NCI-H2227 (cell line): ENCODE results near the gene CXCL17.
"Not testable (repeated sequence)": the region's sequence is repeated elsewhere in the genome, so short reads cannot be mapped to it uniquely, and the experiment has no call there.

Source experiments
- DNase-seq: peaks from one replicate; lab custom pipeline; 2025; ENCODE audit not compliant: unreplicated experiment; lab: John Stamatoyannopoulos, UW

The CXCL17 gene, protein sequence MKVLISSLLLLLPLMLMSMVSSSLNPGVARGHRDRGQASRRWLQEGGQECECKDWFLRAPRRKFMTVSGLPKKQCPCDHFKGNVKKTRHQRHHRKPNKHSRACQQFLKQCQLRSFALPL

DNA sequence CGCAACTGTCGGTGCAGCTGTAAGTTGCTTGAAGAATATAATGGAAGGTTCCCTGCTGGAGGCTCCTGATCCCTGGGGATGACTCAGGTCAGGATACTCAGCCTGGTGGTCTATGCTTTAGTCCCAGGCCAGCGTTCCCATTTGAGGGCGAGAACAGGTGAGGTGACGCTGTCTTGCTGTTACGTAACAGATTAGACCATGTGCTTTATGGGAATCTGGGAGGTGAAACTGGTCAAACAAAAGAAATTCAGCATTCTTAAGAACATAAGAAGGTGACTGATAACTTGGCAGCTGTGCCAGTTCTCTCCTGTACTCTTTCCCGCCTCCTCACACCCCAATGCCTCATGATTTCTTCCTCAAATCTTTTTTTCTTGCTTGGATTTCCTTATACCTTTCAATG is at the start of gene CXCL17:
Gene CXCL17 (minus strand): TSS at position 114 of the 400 bp plus-strand sequence. CDS start 114 bp downstream, outside the sequence.
- no peak for DNase-seq

DNA sequence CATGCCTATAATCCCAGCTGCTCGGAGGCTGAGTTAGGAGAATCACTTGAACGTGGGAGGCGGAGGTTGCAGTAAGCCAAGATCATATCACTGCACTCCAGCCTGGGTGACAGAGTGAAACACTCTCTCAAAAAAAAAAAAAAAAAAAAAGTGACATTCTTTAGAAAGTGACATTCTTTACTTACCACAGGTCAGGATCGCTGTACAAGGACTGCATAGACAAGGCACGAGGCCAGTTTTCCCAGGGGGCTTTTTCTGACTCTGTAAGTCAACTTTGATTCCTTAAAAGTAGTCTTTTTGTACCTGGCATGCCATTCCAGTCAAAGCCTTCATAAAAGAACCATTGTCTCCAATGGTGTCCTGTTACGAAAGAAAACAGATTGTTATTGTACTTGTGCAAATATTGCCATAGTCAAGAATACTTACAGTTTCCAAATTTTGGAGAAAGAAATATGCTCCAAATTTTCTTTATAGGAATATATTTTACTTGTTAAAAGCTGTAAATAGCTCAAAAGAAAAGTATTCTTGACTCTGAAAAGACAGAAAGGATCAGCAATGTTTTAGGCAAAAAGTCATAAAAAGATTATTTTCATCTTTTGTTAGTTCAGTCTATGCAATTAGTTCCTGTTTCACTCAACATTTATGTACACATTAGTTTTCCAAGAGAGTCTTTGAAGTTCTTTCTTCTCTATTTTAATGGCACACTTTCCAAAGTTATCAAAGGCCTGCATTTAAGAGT is 46.2 kb upstream of the CXCL17 start:
- DNase-seq = no peak

DNA sequence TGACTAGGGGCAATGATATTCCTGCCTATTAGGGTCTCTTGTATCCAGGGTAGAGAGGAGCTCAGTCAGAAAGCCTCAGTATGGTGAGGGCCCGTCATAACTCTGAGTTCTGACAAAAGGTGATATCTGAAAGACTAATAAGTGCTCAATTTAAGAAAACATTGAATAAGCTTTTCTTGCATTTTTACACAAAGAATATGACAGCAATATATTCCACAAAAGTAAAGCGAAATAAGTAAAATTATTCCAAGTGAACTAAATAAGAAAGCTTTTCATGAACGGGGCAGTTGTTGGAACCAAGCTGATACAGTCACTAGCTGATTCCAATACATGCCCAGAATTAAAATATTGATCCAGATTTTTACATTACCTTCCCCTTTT is 45.0 kb upstream of the CXCL17 start:
- DNase-seq = no peak

DNA sequence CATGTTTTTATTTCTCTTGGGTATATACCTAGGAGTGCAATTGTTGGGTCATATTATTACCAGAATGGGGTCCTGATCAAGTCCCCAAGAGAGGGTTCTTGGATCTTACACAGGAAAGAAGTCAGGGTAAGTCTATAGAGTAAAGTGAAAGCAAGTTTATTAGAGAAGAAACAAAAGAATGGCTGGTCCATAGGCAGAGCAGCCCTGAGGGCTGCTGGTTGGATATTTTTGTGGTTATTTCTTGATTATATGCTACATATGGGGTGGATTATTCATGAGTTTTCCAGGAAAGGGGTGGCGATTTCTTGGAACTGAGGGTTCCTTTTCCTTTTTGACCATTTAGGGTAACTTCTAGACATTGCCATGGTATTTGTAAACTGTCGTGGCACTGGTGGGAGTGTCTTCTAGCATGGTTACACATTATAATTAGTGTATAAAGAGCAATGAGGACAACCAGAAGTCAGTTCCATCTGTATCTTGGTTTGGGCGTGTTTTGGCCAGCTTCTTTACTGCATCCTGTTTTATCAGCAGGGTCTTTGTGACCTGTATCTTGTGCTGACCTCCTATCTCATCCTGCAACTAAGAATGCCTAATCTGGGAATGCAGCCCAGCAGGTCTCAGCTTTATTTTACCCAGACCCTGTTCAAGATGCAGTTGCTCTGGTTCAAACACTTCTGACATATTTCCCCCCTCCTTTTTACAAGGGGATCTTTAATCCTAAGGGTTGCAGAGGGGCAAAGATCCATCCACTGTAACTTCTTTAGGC is 44.5 kb upstream of the CXCL17 start:
- no peak for DNase-seq

DNA sequence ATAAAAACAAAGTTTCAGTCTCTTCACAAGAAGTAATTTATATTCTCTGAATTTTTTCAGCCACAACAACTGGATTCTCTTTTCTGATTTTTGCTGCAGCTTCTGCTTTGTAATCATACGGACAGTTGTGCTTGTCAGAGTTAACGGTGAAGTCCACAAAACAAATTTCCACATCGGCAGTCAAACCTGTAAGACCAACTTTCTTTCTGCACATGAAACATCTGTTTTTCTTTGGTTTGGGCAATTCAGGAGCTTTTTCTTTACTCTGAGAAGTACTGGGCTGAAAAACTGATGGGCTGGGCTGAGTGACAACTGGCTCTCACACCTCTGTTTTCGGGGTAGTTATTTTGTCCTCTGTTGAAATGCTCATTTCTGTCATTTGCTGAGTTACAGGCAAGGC is 42.3 kb upstream of the CXCL17 start:
- DNase-seq = not testable (repeated sequence)

DNA sequence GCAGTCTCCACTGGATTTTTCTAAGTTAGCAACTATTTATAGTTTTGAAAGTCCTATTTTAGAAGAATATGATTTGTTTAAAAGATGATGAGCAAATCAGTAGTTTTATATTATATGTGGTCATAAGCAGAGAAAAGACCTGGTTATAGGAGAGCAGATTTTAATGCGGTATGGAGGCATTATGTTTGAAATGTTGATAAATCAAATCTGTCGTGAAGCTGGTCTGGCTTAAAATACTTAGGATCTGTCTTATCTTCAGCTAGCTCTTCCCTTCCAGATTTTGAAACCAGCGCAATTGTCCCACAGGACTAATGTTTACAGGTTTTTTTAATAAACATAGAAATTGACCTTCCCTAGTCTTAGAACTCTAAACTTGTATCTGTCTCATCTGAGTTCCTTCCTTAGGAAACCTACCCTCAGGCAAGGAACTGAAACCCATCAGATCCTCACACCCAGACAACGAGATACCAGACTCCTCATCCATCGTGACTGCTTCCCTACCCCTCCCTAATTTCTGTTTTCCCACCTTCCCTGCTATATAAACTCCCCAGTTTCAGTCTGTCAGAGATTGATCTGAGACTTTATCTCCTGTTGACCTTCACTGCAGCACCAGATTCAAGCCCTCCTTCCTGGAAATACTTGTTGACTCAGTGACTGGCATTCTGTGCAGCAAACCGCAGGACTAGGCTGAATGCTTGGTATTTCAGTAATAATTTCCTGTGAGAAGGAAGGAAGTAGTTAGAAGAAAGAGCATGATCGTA is 37.8 kb upstream of the CXCL17 start:
- no peak for DNase-seq

DNA sequence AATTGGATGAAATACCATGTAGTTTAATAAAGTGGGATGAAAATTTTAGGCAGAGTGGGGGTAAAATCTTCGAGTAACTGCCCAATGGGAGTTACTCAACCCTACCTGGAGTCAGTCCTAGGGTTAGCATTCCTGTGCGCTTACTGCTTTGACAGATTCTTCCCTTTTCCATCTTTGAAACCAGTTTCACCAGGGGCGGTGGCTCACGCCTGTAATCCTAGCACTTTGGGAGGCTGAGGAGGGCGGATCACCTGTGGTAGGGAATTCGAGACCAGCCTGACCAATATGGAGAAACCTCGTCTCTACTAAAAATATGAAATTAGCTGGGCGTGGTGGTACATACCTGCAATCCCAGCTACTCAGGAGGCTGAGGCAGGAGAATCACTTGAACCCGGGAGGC is 37.0 kb upstream of the CXCL17 start:
- DNase-seq = no peak

DNA sequence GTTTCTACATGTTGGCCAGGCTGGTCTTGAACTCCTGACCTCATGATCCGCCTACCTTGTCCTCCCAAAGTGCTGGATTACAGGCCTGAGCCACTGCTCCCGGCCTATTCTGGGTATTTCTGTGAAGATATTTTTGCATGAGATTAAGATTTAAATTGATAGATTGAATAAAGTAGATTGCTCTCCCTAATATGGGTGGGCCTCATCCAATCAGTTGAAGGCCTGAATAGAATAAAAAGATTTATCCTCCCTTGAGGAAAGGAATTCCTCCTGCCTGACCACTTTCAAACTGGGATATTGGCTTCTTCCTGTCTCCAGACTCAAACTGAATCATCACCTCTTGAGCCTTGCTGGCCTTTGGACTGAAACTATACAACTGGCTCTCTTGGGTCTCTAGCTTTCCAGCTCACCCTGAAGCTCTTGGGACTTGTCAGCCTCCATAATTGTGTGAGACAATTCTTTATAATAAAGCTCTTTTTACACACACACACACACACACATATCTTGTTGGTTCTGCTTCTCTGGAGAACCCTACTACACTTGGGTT is 36.1 kb upstream of the CXCL17 start:
- no peak for DNase-seq

DNA sequence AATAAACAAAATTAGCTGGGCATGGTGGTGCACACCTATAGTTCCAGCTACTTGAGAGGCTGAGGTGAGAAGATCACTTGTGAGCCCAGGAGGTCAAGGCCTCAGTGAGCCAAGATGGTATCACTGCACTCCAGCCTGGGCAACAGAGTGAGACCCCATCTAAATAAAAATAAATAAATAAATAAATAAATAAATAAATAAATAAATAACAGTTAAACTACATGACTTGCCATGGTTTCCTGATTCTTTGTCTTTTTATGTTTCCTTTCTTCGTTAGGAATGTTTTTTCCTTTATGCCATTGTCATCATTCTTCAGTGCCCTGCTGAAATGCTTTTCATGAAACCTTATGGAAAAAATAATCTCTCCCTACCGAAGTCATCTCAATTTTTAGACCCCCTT is 35.2 kb upstream of the CXCL17 start:
- no peak for DNase-seq

DNA sequence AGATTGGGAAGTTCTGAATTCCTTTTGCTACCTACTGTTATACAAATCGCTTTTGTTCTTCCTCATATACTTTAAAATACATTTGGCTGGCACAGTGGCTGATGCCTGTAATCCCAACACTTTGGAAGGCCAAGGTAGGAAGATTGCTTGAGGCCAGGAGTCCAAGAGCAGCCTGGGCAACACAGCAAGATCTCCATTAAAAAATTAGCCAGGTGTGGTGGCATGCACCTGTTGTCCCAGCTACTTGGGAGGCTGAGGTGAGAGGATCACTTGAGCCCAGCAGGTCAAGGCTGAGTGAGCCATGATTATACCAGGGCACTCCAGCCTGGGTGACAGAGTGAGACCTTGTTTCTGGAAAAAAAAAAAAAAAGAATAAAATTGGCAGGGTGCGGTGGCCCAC is 34.4 kb upstream of the CXCL17 start:
- DNase-seq = no peak

DNA sequence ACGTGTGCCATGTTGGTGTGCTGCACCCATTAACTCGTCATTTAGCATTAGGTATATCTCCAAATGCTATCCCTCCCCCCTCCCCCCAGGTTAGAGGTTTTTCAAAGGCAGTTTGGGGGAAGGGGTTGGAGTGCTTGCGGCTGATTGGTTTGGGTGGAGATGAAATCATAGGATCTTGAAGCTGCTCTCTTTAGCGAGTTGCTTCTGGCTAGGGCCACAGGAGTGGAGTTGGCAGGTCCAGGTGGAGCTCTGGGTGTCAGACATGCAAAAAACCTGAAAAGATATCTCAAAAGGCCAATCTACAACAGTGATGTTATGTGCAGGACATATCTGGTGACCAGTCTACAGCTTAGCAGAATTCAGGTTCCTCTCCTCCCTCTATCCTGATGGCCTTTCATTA is 32.6 kb upstream of the CXCL17 start:
- no peak for DNase-seq

DNA sequence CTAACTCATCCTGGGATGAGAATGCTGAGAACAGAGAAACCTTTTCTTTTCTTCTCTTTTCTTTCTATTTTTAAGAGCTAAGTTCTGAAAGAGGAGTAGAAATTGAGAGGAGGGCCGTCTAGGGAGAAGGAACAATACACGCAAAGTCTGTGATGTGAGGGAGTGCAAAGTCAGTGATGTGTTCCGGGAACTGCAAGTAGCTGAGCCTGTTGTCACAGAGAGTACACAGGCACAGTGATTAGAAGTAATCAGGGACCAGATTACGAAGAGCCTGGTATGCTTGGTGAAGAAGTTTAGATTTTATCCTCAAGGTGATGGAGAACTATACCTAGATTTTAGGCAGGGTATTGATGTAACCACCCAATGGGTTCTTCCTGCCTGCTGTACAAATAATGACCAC is 32.0 kb upstream of the CXCL17 start:
- peak; percentile 30 for DNase-seq

DNA sequence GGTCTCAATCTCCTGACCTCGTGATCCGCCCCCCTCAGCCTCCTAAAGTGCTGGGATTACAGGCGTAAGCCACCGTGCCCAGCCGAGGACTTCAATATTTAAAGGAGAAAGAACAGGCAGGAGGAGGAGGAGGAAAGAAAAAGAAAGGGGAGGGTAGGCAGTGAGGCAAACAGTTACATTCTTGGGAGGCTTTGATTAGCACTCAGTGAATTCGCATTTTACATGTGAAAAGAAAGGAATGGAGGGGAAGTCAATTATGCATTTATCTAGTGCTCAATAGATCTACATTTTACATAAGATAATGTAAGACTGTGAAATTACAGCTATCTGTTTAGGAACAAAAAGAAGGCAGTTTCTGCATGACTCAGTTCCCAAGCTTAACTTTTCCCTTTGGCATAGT is 30.9 kb upstream of the CXCL17 start:
- DNase-seq = no peak

DNA sequence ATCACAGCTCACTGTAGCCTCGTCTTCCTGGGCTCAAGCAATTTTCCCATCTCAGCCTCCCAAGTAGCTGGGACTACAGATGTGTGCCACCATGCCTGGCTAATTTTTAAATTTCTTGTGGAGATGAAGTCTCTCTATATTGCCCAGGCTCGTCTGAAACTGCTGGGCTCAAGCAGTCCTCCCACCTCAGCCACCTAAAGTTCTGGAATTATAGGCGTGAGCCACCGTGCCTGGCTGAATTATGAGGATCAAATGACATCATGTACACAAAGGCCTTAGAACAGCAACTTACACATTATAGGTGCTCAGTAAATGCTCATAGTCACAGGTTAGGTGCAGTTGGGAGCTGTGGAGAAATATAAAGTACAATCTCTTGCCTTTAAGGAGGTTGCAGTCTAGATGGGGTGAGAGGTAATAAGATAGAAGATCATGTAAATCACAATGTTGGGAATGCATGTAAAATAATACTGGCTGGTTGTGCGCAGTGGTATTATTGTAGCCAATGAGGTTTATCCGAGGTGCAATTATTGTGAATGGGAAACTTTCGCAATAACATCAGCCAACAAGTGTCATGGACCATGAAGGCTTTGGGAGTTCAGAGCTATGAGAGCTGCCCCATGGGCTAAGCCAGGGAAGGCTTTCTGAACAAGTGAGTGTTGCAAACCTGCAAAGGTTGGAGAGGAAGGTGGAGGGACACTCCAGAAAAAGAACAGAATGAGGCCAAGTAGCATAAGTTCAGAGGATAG is 29.8 kb upstream of the CXCL17 start:
- no peak for DNase-seq

DNA sequence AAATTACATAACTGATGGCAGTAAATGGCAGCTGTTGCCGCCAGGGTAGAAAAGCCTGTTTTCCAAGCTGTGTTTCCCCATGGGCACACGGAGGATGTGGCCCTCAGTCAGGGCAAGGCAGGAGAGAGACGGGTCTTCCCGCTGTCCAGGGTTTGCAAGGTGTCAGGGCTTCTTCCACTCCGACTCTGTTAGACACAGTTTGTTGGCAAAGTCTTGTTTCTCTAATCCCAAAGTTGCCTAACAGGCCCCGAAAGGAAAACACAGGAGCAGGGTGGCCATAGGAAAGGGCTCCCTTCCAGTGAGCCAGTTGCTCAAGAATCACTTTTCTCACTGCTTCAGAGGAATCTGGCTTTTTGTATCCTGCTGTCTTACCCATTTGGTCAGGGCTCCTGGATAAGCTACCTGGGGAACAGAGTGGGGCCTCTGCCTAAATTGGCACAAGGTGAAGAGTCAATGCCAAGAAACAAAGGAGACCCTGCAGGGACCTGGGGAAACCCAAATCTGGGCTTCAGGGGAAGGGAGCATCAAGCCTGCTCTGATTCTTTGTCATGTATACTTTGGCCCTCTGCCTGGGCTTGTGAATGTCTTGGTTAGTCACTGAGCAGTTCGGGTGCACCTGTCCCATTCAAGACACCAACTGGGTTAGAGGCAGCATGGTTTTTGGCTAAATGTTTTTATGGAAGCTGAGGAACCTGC is 29.0 kb upstream of the CXCL17 start:
- no peak for DNase-seq

DNA sequence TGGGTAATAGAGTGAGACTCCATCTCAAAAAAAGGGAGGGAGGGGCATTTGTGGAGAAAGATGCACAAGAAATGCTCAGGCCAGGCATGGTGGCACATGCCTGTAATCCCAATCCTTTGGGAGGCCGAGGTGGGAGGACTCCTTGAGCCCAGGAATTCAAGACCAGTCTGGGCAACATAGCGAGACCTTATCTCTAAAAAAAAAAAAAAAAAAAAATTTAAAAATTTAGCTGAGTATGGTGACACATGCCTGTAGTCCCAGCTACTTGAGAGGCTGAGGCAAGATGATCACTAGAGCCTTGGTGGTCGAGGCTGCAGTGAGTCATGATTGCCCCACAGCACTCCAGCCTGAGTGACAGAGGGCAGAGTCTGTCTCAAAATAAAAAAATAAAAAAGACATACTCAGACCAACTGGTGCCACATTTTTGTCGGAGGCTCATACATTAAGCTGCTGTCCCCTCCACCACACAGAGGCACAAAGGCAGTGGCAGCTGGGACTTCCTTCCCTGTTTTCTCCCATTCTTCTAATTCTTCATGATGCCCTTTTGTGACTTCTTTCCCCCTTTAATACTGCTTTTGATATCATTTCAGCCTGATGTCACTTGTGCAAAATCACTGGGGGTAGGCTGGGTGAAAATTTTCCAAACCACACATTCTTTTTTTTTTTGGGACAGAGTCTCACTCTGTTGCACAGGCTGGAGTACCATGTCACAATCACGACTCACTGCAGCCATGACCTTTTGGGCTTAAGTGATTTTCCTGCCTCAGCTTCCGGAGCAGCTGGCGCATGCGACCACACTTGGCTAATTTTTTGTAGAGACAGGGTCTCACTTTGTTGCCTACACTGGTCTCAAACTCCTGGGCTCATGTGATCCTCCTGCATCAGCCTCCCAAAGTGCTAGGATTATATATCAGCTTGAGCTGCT is 26.8 kb upstream of the CXCL17 start:
- DNase-seq = no peak

DNA sequence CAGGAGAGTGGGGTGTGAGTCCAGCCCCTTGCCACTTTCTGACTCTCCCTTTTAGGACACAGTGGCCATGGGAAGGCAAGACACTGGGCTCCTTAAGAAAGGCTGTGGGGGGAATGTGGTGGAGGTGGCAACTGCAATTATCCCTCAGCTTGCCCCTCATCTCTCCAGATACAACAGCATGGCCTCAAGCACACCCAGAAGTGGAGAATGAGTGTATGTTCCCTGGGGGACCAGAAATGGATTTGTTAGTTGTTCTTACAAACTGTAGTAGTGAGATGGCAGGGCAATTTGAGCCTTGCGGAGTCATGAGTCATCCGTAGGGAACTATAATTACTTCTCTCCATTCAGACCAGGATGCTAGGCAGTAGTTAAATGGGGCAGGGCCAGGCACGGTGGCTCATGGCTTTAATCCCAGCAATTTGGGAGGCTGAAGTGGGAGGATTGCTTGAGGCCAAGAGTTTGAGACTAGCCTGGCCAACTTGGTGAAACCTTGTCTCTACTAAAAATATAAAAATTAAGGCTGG is 25.6 kb upstream of the CXCL17 start:
- DNase-seq = peak; percentile 84

DNA sequence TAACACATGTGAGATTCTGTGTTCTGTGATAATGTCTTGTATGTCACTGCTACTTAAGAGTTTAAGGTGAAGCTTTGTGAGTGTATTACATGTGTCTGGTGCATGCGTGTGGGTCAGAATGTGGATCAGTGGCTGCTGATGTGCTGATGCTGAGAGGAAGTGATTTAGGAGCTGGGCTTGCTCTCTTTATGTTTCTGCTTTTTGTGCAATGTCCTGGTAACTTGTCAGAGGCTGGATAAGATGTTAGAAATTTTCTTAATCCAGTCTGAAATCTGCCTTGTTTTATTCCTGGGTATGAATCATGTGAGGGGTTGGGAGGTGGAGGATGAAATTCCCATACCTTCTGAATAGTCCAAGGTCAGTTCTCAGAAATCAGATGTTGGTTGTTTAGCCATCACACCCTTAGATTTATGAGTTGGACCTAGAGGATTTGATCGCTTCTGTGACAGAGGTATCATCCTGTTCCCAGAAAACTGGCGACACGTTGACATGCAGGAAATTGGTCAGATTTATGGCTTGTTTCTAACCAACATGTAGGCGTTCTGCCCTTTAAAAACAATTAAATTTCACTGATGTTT is 24.5 kb upstream of the CXCL17 start:
- no peak for DNase-seq
